ENCODE results near the gene PRKAB1.
"Not testable (repeated sequence)": the region's sequence is repeated elsewhere in the genome, so short reads cannot be mapped to it uniquely, and the experiment has no call there.

The PRKAB1 gene, protein sequence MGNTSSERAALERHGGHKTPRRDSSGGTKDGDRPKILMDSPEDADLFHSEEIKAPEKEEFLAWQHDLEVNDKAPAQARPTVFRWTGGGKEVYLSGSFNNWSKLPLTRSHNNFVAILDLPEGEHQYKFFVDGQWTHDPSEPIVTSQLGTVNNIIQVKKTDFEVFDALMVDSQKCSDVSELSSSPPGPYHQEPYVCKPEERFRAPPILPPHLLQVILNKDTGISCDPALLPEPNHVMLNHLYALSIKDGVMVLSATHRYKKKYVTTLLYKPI

DNA sequence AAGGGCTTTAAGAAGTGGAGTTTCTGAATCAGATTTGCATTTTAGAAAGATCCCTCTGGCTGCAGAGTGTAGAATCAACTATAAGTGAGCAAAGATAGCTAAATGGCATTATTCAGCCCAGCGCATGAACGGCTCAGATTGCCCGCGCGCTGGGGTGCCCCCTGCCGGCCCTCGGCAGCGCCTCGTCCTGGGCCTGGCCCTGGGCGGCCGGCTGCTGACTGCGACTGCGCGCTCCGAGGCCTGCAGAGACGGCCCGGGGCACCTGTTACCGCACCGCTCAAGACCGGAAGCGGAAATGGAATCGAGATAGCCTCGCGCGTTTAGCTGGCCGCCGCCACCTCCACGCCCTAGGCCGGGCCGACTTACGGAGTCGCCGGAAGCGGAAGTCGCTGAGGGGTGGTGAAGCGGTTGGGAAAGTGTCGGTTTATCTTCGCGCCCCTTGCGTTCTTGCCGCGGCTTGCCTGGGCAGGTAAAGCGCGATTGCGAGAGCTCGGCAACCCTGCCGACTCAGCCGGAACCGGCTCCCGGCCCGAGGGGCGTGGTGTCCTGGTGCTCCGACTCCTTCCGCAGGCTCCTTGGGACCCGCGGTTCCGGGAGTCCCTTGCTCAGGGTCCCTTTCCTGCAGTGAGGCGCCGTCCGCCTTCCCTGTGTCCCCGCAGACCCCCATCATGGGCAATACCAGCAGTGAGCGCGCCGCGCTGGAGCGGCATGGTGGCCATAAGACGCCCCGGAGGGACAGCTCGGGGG is at the start of gene PRKAB1:
Gene PRKAB1, plus strand, starts transcription at position 557 of the 747 bp plus-strand sequence. Its CDS starts 112 bp downstream, at position 669.
- intact Hi-C loops (cut with DNase I): no loop called here
- DNase-seq: peak; percentile 88 to 98 (median 95)

DNA sequence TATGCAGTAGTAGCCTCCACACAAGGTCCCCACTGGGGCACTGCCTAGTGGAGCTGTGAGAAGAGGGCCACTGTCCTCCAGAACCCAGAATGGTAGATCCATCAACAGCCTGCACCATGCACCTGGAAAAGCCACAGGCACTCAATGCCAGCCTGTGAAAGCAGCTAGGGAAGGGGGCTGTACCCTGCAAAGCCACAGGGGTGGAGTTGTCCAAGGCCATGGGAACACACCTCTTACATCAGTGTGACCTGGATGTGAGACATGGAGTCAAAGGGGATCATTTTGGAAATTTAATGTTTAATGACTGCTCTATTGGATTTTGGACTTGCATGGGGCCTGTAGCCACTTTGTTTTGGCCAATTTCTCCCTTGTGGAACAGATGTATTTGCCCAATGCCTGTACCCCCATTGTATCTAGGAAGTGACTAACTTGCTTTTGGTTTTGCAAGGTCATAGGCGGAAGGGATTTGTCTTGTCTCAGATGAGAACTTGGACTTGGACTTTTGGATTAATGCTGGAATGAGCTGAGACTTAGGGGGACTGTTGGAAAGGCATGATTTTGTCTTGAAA is 49.5 kb upstream of the PRKAB1 start:
- intact Hi-C loops (cut with DNase I); DNase-seq: not testable (repeated sequence)

DNA sequence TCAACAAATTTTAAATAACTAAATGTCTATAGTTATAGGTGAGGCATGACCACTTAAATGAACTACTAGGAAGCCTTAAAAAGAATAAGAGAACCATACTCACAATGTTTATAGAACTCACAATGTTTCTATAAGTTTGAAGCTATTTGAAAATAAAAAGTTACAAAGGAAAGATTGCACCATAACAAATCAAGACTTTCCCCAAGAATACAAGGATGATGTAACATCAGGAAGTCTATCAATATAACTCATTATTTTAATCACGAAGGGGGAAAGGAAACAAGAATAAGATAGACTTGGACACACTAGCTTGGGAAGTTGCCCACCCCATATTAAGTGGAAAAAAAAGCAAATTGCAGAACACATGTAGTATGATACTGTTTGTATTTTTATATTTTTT is 47.4 kb upstream of the PRKAB1 start:
- intact Hi-C loops (cut with DNase I): no loop called here
- DNase-seq: no peak

DNA sequence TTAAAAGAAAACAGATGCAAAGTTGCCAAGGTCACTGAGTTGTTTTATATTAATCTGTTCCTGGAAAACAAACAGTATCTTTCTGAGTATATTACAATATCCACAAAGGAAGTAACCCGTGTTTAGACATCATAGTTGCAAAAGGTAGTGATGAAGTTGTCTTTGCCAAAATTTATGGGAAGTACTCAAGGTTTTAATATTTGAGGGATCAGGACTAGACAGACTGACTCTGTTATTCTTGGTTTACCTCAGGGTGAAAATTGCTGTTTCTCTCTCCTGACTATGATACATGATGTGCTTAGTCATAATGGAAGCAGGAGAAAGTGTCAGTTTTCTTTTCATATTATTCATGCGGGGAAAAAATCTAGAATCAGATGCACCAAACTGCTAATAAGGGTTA is 46.1 kb upstream of the PRKAB1 start:
- intact Hi-C loops (cut with DNase I): no loop called here
- no peak for DNase-seq

DNA sequence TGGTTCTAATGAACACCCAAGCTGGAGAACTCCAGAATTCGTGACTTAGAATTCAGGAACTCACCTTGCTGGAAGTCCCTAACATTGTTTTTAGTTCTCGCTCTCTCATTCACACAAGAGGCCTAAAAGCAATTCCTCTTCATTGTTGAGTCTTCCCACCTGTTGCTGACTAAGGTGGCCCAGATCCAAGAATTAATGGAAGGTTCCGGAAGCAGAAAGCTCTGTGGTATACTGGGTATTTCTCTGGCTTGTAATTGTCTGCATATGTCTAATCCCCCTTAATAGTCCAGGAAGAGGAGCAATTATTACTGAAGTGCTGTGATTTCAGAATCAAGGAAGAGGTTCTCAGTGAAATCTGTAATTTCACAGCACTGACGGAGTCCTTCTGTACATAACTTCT is 43.0 kb upstream of the PRKAB1 start:
- no peak for DNase-seq
- intact Hi-C loops (cut with DNase I): no loop called here

DNA sequence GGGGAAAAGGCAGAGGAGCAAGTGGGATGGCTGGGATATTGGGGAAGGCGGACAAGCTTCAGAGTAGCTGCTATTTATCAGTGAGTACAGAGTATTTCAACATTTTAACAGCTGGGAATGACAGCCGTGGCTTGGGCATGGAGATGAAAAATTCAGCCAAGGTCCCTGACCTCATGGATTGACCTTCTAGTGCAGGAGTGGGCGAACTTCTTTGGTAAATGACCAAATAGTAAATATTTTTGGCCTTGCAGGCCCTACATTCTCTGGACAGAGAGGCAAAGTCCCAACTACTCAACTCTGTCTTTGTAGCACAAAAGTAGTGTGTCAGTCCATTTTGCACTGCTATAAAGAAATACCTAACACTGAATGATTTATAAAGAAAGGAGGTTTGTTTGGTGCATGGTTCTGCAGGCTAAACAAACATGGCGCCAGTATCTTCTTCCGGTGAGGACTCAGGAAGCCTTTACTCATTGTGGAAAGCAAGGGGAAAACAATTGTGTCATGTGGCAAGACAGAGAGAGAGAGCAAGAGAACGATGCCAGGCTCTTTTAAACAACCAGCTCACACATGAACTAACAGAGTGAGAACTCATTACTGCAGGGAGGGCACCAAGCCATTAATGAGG is 40.8 kb upstream of the PRKAB1 start:
- intact Hi-C loops (cut with DNase I): no loop called here
- no peak for DNase-seq

DNA sequence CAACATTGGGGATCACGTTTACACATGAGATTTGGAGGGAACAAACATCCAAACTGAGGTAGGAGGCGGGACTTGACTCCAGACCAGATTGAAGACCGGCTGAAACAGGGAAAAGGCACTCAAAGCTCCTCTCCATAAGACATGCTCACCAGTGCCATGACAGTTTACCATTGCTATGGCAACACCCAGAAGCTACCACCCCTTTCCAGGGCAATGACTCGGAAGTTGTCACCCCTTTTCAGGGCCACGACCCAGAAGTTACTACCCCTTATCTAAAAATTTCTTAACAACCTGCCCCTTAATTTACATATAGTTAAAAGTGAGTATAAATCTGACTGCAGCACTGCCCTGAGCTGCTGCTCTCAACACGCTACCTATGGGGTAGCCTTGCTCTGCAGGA is 40.2 kb upstream of the PRKAB1 start:
- intact Hi-C loops (cut with DNase I): no loop called here
- no peak for DNase-seq

DNA sequence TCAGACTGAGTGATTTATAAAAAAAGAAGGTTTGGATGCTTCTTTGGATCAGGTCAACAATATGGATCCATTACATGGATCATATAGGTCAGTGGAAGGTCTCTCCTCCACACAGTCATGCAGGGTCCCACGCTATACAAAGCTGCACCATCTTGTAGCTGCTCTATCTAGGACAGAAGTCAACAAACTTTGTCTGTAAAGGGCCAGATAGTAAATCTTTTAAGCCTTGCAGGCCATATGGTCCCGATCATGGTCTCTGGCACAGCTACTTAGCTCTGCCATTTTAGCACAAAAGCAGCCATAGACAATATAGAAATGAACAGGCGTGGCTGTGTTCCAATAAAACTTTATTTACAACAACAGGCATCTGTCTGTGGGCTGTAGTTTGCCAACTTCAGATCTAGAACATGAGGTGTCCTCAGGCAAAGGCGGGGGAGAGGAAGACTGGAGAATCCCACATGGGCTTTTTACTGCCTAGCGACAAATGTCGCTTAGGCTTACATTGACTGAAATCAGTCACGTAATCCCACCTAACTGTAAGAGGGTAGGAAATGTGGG is 37.6 kb upstream of the PRKAB1 start:
- no peak for DNase-seq
- intact Hi-C loops (cut with DNase I): no loop called here

DNA sequence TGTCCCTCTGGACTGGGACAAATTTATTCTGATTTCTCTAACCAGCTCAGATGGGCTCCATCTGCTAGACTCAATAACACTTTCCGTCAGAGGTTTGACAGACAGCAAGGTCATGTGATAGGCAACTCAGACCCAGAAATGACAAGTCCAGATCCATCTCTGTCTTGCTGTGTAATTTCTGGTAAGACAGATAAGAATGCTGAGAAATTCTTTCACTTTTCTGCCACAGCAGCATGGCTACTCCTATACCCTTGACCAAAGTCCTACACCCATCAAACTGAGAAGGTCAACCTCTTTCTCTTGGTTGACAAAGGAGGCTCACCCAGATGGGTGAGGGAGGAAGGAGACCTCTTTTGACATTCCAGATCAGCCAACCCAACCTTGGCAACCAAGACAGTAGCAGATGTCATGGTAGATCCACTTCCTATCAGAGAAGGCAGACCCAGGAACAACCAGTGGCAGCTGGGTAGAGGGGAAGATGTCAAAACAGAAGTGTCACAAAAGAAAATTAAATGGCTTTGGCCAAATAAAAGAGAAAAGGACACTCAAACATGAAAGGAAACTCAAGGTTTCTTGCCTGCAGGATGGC is 36.9 kb upstream of the PRKAB1 start:
- intact Hi-C loops (cut with DNase I): no loop called here
- no peak for DNase-seq

DNA sequence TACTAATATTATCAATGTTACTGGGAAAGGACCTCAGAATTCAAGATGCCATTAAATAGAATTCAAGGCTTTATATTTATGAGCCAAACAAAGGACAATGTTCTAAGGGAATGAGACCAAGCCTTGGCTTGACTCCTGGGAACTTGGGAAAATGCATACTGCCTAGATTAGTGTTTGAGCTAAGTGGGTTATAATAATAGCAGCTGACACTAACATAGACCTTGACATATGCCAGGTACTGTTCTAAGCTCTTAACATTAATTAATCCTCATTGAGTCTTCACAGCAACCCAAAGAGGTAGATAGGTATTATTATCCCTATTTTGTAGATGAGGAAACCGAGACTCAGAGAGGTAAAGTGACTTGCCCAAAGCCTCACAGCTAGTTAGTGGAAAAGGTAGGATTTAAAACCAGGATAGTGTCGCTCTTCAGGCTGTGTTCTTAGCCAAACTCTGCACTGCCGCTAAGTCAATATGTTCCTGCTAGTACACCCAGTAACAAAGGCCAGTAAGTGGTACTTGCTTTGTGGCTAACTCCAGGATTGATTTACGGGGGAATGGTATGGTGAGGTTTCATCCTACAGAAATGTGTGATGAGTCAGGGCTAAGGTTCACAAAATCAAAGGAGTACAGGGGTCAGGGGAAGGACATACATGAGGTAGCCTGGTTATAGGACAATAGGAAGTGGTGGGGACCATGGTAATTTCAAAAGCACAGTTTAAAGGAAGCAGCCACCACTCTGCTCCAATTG is 35.8 kb upstream of the PRKAB1 start:
- intact Hi-C loops (cut with DNase I): no loop called here
- no peak for DNase-seq

DNA sequence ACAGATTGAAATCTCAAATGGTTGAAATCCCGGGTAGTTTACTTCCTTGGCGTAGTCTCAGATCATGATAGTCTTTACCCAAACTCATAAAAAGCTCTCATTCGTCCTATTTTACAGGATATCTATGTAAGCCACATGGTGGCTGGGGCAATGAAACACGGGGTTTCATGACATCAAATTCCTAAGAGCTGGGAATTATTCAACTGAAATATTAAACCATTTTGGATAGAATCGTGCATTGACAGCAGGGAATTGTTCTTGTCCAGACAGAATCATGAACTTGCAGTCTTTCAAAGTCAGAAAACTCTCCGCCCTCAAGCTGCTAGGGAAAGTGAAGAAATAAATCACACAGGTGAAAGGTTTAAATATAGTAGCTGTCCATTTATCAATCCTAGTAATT is 33.2 kb upstream of the PRKAB1 start:
- no peak for DNase-seq
- intact Hi-C loops (cut with DNase I): no loop called here

DNA sequence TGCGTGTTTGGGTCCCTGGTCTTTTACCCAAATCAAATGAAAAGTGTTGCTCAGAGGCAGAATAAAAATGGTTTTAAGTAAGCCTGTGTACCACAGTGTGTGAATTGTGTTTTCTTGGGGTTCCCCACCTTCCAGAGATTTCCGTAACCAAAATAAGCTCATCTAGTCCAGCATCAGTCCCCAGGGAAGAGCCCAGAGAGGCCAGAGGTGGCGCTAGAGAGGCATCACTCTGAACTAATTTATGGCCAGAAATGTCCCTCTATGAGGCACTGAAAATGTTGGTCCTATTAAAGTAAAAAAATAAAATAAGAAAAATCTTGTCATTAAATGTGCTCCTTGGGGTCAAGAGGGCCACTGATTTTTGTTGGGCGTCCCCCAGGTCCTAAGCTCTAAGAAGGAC is 24.9 kb upstream of the PRKAB1 start:
- intact Hi-C loops (cut with DNase I): no loop called here
- no peak for DNase-seq

DNA sequence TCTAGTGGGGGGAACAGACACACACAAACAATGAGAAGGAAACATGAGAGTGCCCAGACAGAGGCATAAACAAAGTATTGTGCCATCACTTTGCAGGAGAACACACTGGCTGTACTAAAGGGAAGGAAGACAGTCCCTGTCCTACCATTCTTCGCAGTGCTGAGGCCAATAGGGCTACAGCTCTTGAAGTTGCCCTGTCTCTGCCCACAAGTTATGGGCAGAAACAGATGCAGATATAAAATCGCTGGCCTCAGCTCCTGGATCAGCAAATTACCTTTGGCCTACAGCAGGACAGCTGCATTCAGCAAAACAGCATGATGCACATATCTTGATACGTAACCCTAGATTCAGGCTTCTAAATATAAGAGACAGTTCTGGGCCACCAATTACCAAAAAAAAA is 23.0 kb upstream of the PRKAB1 start:
- intact Hi-C loops (cut with DNase I): no loop called here

DNA sequence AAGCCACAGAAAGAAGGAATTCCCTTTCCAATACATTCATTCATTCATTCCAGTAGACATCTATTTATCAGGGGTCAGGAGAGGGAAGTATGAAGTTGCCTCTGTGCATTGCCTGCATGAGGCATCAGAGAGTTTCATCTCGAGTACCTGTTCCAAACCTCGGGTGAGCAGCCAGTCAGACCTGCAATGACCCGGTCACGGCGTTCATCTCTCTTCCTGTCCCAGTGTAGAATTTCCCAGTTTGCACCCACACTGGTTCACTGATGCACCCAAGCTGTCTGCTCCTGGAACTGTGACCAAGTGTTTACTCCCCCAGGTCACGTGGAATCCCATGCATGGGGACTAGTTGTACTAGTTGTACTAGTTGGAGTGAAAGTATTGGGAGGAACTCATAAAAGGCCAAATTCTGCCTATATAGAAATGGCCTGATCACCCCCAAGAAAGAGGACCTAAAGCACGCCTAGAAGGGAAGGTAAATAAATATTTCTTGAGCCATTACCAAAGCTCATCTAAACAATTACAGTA is 22.3 kb upstream of the PRKAB1 start:
- intact Hi-C loops (cut with DNase I): no loop called here
- DNase-seq: no peak

More for the DNA sequence above, 23.0 kb upstream of the PRKAB1 start:
- no peak for DNase-seq

DNA sequence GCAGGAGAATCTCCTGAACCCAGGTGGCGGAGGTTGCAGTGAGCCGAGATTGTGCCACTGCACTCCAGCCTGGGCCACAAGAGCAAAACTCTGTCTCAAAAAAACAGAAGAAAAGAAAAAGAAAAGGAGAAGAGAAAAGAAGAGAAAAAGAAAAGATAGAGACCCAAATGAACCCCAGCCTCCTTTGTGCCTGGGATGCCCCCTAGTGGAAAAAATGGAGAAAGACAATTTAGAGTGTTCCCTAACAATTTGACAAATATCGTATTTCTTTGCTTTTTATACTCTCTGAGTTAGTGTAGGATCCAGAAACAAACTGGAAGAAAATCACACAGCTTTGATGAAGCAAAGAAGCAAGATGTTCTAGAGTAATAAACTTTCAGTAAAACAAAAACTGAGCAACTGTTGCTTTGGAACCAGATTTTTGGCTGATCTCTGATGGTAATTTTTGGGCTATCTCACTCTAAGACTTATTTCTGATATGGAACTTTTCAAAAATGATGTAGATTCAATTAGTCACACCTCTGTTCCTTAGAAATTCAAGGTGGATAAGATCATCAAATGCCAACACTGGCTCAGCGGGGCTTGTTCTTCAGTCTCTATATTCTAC is 18.6 kb upstream of the PRKAB1 start:
- DNase-seq: no peak
- intact Hi-C loops (cut with DNase I): no loop called here

DNA sequence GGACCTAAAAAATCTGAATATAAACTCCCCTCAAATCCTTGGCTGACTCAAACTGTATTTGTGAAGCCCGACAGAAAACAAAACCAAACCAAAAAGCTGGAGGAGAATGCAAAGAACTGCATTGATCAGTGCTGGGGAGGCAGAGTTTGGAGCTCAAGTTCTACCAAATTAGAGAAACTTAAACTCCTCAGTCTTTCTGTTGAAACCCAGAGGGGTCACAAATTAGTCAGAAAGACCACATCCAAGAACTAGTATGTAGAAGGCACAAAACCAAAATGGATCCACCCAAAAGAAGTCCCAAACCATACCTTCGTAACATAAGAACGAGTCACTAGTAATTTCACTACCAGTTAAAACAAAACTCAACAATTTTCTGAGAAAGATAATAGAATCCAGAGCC is 15.3 kb upstream of the PRKAB1 start:
- intact Hi-C loops (cut with DNase I): no loop called here
- no peak for DNase-seq

DNA sequence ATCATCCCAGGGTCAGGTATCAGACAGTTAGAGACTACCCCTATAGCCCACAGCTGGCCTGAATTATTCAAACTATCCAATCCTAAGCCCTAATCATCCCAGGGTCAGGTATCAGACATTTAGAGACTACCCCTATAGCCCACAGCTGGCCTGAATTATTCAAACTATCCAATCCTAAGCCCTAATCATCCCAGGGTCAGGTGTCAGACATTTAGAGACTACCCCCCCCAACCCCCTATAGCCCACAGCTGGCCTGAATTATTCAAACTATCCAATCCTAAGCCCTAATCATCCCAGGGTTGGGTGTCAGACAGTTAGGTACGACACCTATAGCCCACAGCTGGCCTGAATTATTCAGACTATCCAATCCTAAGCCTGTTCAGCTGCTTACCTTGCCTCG is 10.9 kb upstream of the PRKAB1 start:
- intact Hi-C loops (cut with DNase I); DNase-seq: not testable (repeated sequence)

DNA sequence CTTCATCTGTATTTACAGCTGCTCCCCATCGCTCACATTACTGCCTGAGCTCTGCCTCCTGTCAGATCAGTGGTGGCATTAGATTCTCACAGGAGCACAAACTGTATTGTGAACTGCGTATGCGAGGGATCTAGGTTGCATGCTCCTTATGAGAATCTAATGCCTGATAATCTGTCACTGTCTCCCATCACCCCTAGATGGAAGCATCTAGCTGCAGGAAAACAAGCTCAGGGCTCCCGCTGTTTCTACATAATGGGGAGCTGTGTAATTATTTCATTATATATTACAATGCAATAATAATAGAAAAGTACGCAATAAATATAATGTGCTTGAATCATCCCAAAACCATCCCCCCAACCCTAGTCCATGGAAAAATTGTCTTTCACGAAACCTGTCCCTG is 9.8 kb upstream of the PRKAB1 start:
- intact Hi-C loops (cut with DNase I); DNase-seq: not testable (repeated sequence)
